OCI-LY3 (cell line): ENCODE measurements around the gene SPDYE2.
"Not testable (repeated sequence)": the region's sequence is repeated elsewhere in the genome, so short reads cannot be mapped to it uniquely, and the experiment has no call there.

Experiments
- H2AFZ ChIP-seq: fragments of 200-600, 300-600 bp; shearing (Covaris generic); 2 replicates; pipeline ENCODE4 v1.6.0; 2014; ENCODE audit warnings: antibody characterized with exemption, low read depth, low read length
- H3K27ac ChIP-seq: fragments of 200-600, 300-600 bp; sonication (generic); 2 replicates; pipeline ENCODE4 v1.5.1; 2014; ENCODE audit warnings: mild to moderate bottlenecking, low read length, moderate library complexity, mixed read lengths
- H3K27me3 ChIP-seq: fragments of 200-600, 300-600 bp; sonication (generic); 2 replicates; pipeline ENCODE4 v1.6.1; 2014; ENCODE audit warnings: low read depth, low read length, mixed read lengths
- H3K36me3 ChIP-seq: fragments of 200-600, 300-600 bp; sonication (generic); replicated peaks from 2 replicates; pipeline ENCODE3; 2014; ENCODE audit warnings: low read depth, low read length, mixed read lengths
- H3K4me1 ChIP-seq: fragments of 300-600, 200-600 bp; sonication (generic); 2 replicates; pipeline ENCODE4 v1.6.1; 2014; ENCODE audit warnings: low read length, mixed read lengths
- H3K4me2 ChIP-seq: fragments of 200-600, 300-600 bp; sonication (generic); 2 replicates; pipeline ENCODE4 v1.6.1; 2014; ENCODE audit warnings: low read length, mixed read lengths
- H3K4me3 ChIP-seq: fragments of 300-600, 200-600 bp; sonication (generic); 2 replicates; pipeline ENCODE4 v1.5.1; 2014; ENCODE audit warnings: antibody characterized with exemption, mild to moderate bottlenecking, low read length, moderate library complexity
- H3K79me2 ChIP-seq: fragments of 300-600, 200-600 bp; shearing (Covaris generic); 2 replicates; pipeline ENCODE4 v1.6.1; 2014; ENCODE audit warnings: mild to moderate bottlenecking, low read length, mixed read lengths
- H3K9ac ChIP-seq: fragments of 300-600, 200-600 bp; shearing (Covaris generic); 2 replicates; pipeline ENCODE4 v1.6.0; 2014; ENCODE audit warnings: mild to moderate bottlenecking, low read length, moderate library complexity
- H3K9me3 ChIP-seq: fragments of 200-600, 300-600 bp; shearing (Covaris generic); 2 replicates; pipeline ENCODE4 v1.6.1; 2014; ENCODE audit warnings: low read length, mixed read lengths; ENCODE audit not compliant: insufficient read depth
- H4K20me1 ChIP-seq: fragments of 200-600, 300-600 bp; sonication (generic); 2 replicates; pipeline ENCODE4 v1.6.1; 2016; ENCODE audit warnings: low read length, mixed read lengths; ENCODE audit not compliant: insufficient read depth

Gene SPDYE2, protein sequence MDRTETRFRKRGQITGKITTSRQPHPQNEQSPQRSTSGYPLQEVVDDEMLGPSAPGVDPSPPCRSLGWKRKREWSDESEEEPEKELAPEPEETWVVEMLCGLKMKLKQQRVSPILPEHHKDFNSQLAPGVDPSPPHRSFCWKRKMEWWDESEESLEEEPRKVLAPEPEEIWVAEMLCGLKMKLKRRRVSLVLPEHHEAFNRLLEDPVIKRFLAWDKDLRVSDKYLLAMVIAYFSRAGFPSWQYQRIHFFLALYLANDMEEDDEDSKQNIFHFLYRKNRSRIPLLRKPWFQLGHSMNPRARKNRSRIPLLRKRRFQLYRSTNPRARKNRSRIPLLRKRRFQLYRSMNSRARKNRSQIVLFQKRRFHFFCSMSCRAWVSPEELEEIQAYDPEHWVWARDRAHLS

DNA sequence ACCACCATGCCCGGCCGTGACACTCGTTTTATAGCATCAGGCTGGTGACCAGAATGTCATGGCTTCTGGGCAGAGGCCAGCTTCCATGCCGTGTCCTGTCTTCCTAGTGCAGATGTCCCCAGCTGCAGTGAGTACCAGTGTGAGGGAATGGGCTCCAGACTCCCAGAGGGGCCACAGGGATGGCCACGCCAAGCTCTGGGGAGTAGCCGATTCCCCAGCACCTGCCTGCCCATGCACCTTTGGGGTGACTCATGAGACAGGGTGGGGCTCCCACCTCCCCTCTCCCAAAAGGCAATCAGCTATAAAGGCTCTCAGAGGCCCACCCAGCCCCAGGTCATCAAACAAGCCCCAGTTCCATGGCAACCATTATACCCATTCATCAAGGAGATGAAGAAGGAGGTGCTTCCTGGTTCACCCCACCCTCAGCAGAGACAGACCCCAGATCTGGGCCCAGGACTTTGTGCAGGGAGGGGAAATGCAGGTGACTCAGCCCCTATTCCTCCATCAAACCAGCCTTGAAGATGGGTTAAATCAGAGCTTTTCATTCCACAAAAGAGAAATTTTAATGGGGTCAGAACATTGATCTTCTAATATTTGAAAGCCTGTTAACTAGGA is at the start of gene SPDYE2:
Gene SPDYE2, plus strand, starts transcription at position 419 of the 615 bp plus-strand sequence. CDS start 2,030 bp downstream, outside the sequence.
- not testable (repeated sequence) for H3K4me3 ChIP-seq, H3K4me1 ChIP-seq, H2AFZ ChIP-seq, H3K27ac ChIP-seq, H3K79me2 ChIP-seq, H3K4me2 ChIP-seq, H3K27me3 ChIP-seq, H3K36me3 ChIP-seq, H3K9ac ChIP-seq, H3K9me3 ChIP-seq, H4K20me1 ChIP-seq

DNA sequence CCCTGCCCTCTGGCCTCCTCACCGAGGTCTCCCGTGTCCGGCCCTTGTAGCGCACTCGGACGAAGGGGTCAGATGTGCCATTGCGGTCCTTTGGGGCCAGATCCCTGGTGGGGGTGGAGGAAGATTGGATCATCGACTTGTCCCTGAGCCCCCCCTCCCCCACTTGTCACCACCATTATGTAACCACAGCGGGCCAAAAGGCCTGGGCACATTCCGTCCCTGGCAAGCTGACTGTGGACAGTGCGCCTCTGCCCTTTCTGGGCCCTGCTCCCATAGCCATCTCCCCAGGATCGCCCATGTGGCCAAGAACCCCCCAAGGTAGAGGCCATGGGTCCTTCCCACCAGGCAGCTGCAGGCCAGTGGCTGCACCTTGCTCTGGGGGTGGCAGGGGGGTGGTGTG is 47.9 kb upstream of the SPDYE2 start:
- H3K36me3 ChIP-seq, H3K27me3 ChIP-seq, H3K79me2 ChIP-seq, H3K27ac ChIP-seq, H3K9ac ChIP-seq, H4K20me1 ChIP-seq, H2AFZ ChIP-seq, H3K4me1 ChIP-seq, H3K4me3 ChIP-seq, H3K9me3 ChIP-seq, H3K4me2 ChIP-seq: not testable (repeated sequence)

DNA sequence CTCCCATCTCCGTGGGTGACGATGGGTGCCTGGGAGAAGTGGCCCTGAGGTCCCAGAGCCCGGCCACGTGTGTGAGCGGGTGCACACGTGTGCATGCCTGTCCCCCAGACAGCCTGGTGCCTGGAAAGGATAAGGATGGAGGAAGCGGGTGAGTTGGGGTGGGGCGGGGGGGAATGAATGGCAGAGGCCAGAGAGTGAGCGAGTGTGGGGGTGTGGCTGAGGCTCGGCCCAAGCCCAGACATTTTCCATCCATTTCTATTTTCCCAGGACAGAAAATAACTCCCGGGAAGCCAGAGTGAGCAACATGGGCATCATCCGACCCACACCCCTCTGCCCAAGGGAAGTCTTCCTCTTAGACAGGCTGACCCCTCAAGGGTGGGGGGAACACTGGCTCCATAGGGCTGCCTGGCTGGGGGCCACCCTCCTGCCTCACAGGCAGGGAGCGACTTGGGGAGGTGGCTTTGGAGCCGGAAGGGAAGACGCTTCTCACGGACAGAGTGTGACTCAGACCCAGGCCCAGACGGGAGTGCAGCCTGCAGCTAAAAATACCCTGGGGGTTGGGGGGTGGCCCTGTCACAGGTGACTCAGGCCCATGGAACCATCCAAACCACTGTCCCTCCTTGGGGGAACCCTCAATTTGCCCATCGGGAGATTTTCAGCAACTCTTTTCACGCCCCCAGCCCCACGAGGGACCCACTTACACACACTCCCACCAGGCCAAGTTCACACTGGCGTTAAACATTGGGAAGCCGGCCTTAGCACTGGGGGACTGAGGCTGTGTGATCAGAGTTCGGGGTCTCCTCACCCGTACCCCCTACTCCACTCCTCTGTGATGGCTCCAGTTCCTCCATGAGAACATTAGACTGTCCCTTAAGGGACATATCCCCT is 45.5 kb upstream of the SPDYE2 start:
- H3K9me3 ChIP-seq, H3K27ac ChIP-seq, H3K9ac ChIP-seq, H3K4me3 ChIP-seq, H2AFZ ChIP-seq, H3K27me3 ChIP-seq, H3K4me1 ChIP-seq, H4K20me1 ChIP-seq, H3K79me2 ChIP-seq, H3K36me3 ChIP-seq, H3K4me2 ChIP-seq: not testable (repeated sequence)

DNA sequence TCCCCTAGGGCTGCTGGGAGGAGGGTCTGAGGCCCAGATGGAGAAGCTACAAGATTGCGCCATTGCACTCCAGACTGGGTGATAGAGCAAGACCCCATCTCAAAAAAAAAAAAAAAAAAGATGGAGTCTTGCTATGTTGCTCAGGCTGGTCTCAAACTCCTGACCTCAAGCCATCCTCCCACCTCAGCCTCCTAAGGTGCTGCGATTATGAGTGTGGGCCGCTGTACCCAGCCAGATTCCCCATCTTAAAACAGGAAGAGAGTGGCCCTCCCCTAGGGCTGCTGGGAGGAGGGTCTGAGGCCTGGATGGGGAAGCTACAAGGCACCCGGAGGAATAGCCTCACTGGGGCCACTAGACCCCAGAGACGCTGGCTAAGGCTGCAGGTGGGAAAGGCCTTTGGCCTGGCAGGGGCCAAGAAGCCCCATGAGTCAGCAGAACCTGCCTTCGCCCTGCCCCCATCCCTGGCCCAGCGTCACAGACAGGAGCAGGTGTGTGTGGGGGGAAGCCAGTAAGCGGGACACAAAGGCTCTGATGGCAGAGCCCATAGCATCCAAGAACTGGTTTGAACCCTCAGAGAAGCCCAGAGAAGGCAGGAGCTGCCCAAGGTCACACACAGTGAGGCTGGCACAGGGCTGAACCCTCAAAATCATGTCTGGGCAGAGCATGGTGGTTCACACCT is 43.5 kb upstream of the SPDYE2 start:
- not testable (repeated sequence) for H3K36me3 ChIP-seq, H3K27me3 ChIP-seq, H3K9me3 ChIP-seq, H3K4me2 ChIP-seq, H3K27ac ChIP-seq, H3K9ac ChIP-seq, H3K4me3 ChIP-seq, H3K79me2 ChIP-seq, H4K20me1 ChIP-seq, H3K4me1 ChIP-seq, H2AFZ ChIP-seq

DNA sequence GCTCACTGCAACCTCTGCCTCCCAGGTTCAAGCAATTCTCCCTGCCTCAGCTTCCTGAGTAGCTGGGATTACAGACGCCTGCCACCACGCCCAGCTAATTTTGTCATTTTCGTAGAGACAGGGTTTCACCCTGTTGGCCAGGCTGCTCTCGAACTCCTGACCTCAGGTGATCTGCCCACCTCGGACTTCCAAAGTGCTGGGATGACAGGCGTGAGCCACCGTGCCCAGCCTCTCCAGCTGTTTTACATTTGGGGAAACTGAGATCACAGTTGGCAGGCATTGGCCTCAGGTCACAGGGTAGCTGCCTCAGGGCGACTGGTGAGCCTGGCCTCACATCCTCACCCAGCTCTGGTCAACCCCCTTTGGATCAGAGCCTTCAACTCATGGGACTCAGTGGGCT is 40.5 kb upstream of the SPDYE2 start:
- not testable (repeated sequence) for H3K27ac ChIP-seq, H2AFZ ChIP-seq, H3K4me3 ChIP-seq, H3K4me2 ChIP-seq, H3K36me3 ChIP-seq, H3K4me1 ChIP-seq, H3K27me3 ChIP-seq, H3K9ac ChIP-seq, H3K9me3 ChIP-seq, H4K20me1 ChIP-seq, H3K79me2 ChIP-seq

DNA sequence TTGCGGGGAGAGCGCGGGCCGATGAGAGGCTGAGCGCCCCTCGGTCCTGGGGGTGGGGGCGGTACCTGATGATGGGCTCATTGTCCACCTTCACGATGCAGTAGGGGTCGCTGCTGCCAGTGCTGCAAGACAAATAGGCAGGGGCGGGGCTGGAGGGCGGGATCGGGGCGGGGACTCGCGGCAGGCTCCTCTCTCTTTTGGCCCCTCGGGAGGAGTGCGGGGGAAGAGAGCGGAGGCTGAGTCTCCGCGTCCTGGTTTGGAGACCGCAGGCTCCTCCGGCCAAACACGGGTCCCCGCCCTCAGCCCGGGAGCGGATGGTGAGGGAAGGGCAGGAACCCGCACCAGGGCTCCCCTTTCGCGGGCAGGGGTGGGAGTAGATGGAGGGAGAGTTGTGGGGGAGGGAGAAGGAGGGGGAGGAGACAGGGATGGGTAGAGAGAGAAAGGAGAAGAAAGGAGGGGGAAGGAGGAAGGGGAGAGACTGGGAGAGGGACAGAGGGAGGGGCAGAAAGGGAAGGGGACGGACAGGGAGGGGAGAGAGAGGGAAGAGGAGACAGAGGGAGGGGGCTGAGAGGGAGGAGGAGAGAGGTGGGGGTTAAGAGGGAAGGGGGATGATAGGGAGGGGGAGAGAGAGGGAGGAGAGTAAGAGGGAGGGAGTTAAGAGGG is 39.0 kb upstream of the SPDYE2 start:
- not testable (repeated sequence) for H3K4me1 ChIP-seq, H2AFZ ChIP-seq, H4K20me1 ChIP-seq, H3K9me3 ChIP-seq, H3K27me3 ChIP-seq, H3K36me3 ChIP-seq, H3K79me2 ChIP-seq
- Histone ChIP-seq H3K4me3 (peak overlapping the region; percentile 72), H3K27ac (peak overlapping the region; percentile 65; the same call in 1 of the 2 replicates), H3K4me2 (peak overlapping the region; percentile 62; the same call in 1 of the 2 replicates), H3K9ac (peak overlapping the region; percentile 64)

DNA sequence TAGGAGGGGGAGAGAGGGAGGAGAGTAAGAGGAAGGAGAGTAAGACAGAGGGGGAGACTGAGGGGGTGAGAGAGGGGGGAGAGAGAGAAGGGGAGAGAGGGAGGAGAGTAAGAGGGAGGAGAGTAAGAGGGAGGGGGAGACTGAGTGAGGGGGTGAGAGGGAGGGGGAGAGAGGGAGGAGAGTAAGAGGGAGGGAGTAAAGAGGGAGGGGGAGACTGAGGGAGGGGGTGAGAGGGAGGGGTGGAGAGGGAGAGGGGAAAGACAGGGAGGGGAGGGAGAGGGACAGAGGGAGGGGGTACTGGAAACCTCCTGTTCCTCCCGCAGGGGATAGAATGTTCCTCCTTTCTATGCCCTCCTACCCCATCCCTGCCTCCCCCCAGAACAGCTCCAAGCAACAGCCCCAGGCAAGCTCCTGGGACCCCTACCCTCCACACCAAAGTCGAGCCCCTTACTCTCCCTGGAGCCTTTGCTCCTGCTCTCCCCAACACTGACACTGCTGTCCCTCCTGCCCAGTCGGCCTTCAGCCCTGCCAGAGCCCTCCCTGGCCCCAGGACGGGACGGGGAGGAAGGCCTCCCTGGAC is 38.3 kb upstream of the SPDYE2 start:
- peak overlapping the region; percentile 65 for H3K27ac ChIP-seq
- H3K4me2 ChIP-seq: peak overlapping the region; percentile 62

DNA sequence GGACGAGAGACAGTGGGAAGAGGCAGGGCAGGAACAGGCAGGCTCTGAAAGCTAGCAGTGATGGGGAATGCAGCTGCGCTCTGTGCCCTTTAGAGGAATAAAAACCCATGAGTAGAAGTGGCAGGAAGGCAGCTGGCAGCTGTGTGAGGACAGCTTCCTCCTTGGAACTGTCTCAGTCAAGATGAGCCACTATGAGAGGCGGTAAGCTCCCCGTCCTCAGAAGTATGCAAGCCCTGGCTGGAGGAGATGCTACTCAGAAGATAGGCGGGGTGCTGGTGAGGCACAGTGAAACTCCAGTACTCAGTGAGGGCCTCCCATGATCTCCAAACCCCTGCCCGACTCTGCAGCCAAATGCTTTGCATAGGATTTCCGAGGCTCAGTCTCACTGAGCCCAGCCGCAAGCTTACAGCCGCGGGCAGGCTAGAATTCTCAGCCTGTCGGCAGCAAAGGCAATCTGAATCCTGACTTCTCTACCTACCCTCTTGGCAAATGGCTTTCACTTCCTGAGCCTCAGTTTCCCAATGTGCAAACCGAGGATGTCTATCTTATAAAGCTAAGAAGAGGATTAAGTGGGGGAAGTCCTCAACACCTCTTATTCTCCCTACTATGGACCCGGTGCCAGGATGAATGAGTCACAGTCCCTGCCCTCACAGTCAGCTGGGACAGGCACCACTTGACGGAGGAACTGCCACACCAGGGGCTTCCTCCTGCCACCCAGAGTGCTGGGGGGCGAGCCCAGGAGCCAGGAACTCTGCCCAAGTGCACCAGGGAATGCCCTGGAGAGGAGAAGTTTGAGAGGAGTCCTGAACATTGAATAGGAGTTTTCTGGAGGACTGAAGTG is 35.9 kb upstream of the SPDYE2 start:
- peak overlapping the region; percentile 39; the same call in 1 of the 2 replicates for H3K4me2 ChIP-seq
- peaks cover 11% of the 10 kb centered on the region for H3K4me1 ChIP-seq
- not testable (repeated sequence) for H3K79me2 ChIP-seq, H3K36me3 ChIP-seq, H3K27me3 ChIP-seq, H3K9me3 ChIP-seq, H4K20me1 ChIP-seq, H2AFZ ChIP-seq
- peak overlapping the region; percentile 33; the same call in 1 of the 2 replicates for H3K9ac ChIP-seq
- H3K27ac ChIP-seq: peak overlapping the region; percentile 77
- 0 out of 2 replicates have a peak overlapping the region, but pooled peaks have one; percentile 42 for H3K4me3 ChIP-seq

More for the DNA sequence above, 38.3 kb upstream of the SPDYE2 start:
- Histone ChIP-seq H3K9ac (peak overlapping the region; percentile 64), H3K4me3 (peak overlapping the region; percentile 72)
- not testable (repeated sequence) for H3K4me1 ChIP-seq, H4K20me1 ChIP-seq, H3K9me3 ChIP-seq, H3K79me2 ChIP-seq, H3K27me3 ChIP-seq, H2AFZ ChIP-seq, H3K36me3 ChIP-seq
